ENCODE measurements around the gene GNG8. TPM values are rescaled to one million over a fixed set of nuclear protein-coding genes. Genes with fewer than 3 reads are reported as not detected.

Gene GNG8
- total RNA-seq, 1 experiment from 2014 or later = not detected

GRCh38 chr19:46591254-46591653, 44.7 kb downstream of the GNG8 start:
- no peak overlapping the region for H3K14ac ChIP-seq (ENCODE audit: insufficient read depth, low read length)
- no peaks in the 10 kb centered on the region for H3K9me3 Mint-ChIP-seq
- H2BK12ac ChIP-seq (ENCODE audit: insufficient read length, low read depth, low read length) = no peak overlapping the region
- no peak for DNase-seq
- no peak overlapping the region for H3K4ac ChIP-seq (ENCODE audit: low read depth, low read length)
- no peaks in the 10 kb centered on the region for H3K23me2 ChIP-seq (ENCODE audit: insufficient read length, low read depth, low read length, poor library complexity, severe bottlenecking)
- no peak overlapping the region for H4K8ac ChIP-seq (replicated peaks; ENCODE audit: insufficient read length, low read depth, low read length)
- no peak overlapping the region for H3K27ac Mint-ChIP-seq
- no CpG with 5 or more reads among the region's 4 CpGs for WGBS (ENCODE audit: extremely low coverage, insufficient read length, low lambda C conversion rate)
- no peaks in the 10 kb centered on the region for H3K27me3 ChIP-seq (ENCODE audit: insufficient read depth, low read length)
- H3K4me3 Mint-ChIP-seq = no peak overlapping the region
- H3K27me3 Mint-ChIP-seq (ENCODE audit: low read depth) = peaks cover 9% of the 10 kb centered on the region
- H2AFZ ChIP-seq (ENCODE audit: low read length) = no peak overlapping the region
- H3K23ac ChIP-seq (ENCODE audit: insufficient read length, low read depth, low read length) = no peak overlapping the region
- no peaks in the 10 kb centered on the region for H3K36me3 Mint-ChIP-seq (ENCODE audit: insufficient read depth in 1 of 3, low read depth in 3 of 3)
- H3K4me2 ChIP-seq (ENCODE audit: insufficient read depth, insufficient read length, low read length) = no peak overlapping the region
- H3T11ph ChIP-seq (ENCODE audit: low read length) = no peak overlapping the region
- no peaks in the 10 kb centered on the region for H3K9me3 ChIP-seq (ENCODE audit: control insufficient read depth, low read depth, low read length)
- H3K4me1 ChIP-seq (ENCODE audit: insufficient read depth, low read length) = no peaks in the 10 kb centered on the region
- no peaks in the 10 kb centered on the region for H3K4me1 Mint-ChIP-seq
- no peak overlapping the region for H3K9ac ChIP-seq (ENCODE audit: extremely low read depth, insufficient read length, low read length)
- H2BK15ac ChIP-seq (ENCODE audit: low read depth, low read length) = no peak overlapping the region
- no peak overlapping the region for H3K56ac ChIP-seq (ENCODE audit: insufficient read length, low read depth, low read length)
- TF ChIP-seq CTCF (conservative IDR thresholded peaks at IDR 0.05) = no peak
- H2BK120ac ChIP-seq (ENCODE audit: low read depth, low read length, poor library complexity, severe bottlenecking) = no peak overlapping the region
- H2BK5ac ChIP-seq (ENCODE audit: insufficient read length, low read length) = no peak overlapping the region
- no peak overlapping the region for H3K27ac ChIP-seq (ENCODE audit: insufficient read length, low read depth, low read length)
- no peaks in the 10 kb centered on the region for H3K79me1 ChIP-seq (ENCODE audit: insufficient read depth, low read depth, low read length, poor library complexity, severe bottlenecking)
- no peak overlapping the region for H2AK5ac ChIP-seq (ENCODE audit: insufficient read length, low read length)
- H4K20me1 ChIP-seq (ENCODE audit: control insufficient read depth, insufficient read depth, insufficient read length) = no peaks in the 10 kb centered on the region
- no peak overlapping the region for H4K91ac ChIP-seq (ENCODE audit: insufficient read length, low read depth, low read length)
- no peak overlapping the region for H3K18ac ChIP-seq (ENCODE audit: insufficient read length, low read depth, low read length)
- H3K79me2 ChIP-seq (ENCODE audit: insufficient read depth, low read length) = no peaks in the 10 kb centered on the region
- H4K5ac ChIP-seq (ENCODE audit: insufficient read length, low read depth, low read length) = no peak overlapping the region
- no peak overlapping the region for H2BK20ac ChIP-seq (ENCODE audit: low read depth, low read length, poor library complexity, severe bottlenecking)
